HG03135 (cell line): ENCODE data around the gene TAF11L8.
"Not testable (repeated sequence)": the region's sequence is repeated elsewhere in the genome, so short reads cannot be mapped to it uniquely, and the experiment has no call there.

Experiments
- ATAC-seq: cut with Tn5 transposase; IDR thresholded peaks from one replicate; pipeline ENCODE4 v1.9.1; 2021; ENCODE audit warnings: mild to moderate bottlenecking, moderate library complexity; ENCODE audit not compliant: unreplicated experiment

TAF11L8 gene

DNA sequence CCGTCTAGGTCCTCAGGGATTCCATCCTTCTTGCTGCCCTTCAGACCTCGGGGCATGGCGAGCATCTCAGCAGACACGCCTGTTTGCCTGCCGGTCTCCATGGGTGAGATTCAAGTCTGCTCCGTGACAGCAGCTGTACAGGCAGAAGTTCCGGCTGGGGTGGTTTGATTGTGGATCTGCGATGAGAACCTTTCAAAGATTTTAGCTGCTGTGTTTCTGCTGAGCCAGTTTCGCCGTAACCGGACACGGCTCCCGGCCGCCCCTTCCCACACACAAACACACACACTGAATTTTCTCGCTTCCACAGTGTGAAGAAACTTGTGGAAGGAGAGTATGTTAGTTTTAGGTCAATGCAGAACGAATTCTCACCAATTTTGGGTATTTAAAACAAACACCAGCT is at the start of gene TAF11L8:
Gene TAF11L8, minus strand, starts transcription at position 101 of the 400 bp plus-strand sequence.
- ATAC-seq, result not testable (repeated sequence)

- no peak for ATAC-seq
These were observed 43.4 kb upstream of the TAF11L8 start, which contains the start of gene TAF11L14 for GRCh38 chr5:17634160-17634559. Gene TAF11L14, plus strand, starts transcription at chr5:17634460.

- not testable (repeated sequence) for ATAC-seq
These were observed 41.0 kb upstream of the TAF11L8 start, which contains the start of gene TAF11L13 for GRCh38 chr5:17631788-17632187. Gene TAF11L13, plus strand, starts transcription at chr5:17632088.

DNA sequence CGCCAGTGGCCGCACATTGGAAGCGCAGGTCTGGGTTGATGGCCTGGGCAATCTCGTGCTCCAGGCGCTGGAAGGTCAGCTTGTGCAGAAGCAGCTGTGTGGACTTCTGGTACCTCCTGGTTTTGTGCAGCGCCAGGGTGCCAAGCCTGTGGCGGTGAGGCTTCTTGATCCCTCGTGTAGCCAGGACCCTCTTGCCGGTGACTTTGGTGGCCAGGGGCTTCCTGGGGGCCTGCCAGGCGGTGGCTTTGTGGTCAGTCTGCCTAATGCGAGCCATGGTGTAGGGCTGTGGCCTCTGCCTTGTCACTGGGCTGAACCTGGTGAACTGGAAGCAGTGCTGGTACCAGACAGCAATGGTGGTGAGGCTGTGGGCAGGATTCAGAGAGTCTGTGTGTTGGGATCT is 34.9 kb upstream of the TAF11L8 start:
- no peak for ATAC-seq

- ATAC-seq, result no peak
These were observed 29.9 kb upstream of the TAF11L8 start for GRCh38 chr5:17620627-17621026.

DNA sequence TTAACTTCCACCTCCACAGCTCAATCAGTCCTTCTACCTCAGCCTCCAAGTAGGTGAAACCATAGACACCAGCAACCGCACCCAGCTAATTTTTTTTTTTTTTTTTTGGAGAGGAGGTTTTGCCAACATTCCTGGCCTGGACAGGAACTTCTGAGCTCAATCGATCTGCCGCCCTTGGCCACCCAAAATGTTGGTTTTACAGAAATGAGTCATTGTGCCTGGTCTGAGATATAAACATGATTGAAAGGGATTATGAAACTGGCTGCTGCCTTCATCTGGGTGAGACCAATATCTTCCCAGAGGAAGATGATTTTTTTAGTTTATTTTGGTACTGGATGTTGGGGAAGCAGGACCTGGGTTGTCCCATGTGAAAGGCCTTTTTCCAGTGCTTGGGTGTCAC is 28.6 kb upstream of the TAF11L8 start:
- ATAC-seq, result no peak

DNA sequence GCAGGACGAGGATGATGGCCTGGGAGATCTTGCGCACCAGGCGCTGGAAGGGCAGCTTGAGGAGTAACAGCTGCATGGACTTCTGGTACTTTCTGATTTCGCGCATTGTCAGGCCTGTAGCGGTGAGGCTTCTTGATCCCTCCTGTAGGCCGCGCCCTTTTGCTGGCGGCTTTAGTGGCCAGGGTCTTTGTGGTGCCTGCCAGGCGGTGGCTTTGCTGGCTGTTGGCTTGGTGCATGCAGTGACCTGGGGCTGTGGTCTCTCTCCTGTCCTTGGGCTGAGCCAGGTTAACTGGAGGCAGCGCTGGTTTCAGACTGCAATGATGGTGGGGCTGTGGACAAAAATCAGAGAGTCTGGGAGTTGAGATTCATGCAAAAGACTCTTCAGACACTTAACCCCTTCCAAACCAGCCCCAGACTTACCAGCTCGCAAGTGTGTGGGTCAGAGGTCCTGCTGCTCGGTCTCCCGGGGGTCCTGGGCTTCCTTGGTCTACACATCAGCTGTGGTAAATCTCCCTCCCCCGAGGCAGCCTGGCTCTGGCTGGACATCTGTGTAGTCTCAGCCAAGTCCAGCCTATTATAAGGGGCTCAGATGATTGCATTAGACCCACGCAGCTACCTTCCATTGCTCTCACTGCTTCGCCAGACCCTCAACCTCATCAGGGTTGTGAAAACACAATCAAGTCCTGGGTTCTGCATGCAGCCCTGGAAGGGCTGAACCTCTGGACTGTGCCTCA is 24.3 kb upstream of the TAF11L8 start:
- ATAC-seq, result no peak

DNA sequence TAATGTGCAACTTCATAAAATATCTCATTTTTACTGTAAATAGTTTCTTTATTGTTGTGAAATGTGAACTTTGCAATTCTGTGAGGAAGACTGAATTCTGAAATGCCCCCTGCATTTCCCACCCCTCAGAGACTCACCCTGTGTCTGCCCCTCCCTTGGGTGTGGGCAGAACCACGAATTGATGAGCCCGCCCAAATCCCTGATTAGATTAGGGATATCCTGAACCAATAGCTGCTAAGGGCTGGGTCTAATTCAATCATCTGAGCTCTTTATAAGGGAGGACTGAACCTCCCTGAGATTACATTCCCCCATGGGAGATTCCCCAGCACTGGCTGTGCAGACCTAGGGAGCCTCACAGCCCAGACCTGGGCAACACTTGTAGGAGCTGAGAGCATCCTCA is 19.3 kb upstream of the TAF11L8 start, which contains the start of gene TAF11L12:
Gene TAF11L12, plus strand, starts transcription at position 301 of the 400 bp plus-strand sequence.
- not testable (repeated sequence) for ATAC-seq

- not testable (repeated sequence) for ATAC-seq
These were observed 16.7 kb upstream of the TAF11L8 start for GRCh38 chr5:17607461-17607860.

GRCh38 chr5:17604951-17605350 is 14.2 kb upstream of the TAF11L8 start:
- ATAC-seq, result no peak

DNA sequence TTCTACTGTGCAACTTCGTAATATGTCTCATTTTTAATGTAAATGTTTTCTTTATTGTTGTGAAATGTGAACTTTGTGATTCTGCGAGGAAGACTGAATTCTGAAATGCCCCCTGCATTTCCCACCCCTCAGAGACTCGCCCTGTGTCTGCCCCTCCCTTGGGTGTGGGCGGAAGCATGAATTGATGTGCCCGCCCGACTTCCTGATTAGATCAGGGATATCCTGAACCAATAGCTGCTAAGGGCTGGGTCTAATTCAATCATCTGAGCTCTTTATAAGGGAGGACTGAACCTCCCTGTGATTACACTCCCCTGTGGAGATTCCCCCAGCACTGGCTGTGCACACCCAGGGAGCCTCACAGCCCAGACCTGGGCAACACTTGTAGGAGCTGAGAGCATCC is 13.1 kb upstream of the TAF11L8 start, which contains the start of gene TAF11L11:
Gene TAF11L11, plus strand, starts transcription at position 304 of the 400 bp plus-strand sequence.
- ATAC-seq, result not testable (repeated sequence)

GRCh38 chr5:17597728-17598127 is 7.0 kb upstream of the TAF11L8 start, which contains the start of gene TAF11L10:
Gene TAF11L10, minus strand, starts transcription at chr5:17597828.
- not testable (repeated sequence) for ATAC-seq

- not testable (repeated sequence) for ATAC-seq
These were observed 3.5 kb upstream of the TAF11L8 start, which contains the start of gene TAF11L9 for GRCh38 chr5:17594255-17594654. Gene TAF11L9, minus strand, starts transcription at chr5:17594394.

GRCh38 chr5:17585658-17586057 is 5.1 kb downstream of the TAF11L8 start, which contains the start of gene TAF11L7:
Gene TAF11L7, minus strand, starts transcription at chr5:17585758.
- not testable (repeated sequence) for ATAC-seq
